Fibroblast of peridontal ligament (primary cell): ENCODE data around the gene KCNC1.
A peak's percentile ranks its signal among the peaks of the same experiment; 100 is the strongest.

Experiments
- DNase-seq: peaks from one replicate; pipeline ENCODE4 v3.0.0-alpha.2; 2010; ENCODE audit errors: extremely low read depth

KCNC1 gene

GRCh38 chr11:17774232-17775034, 39.9 kb downstream of the KCNC1 start:
- no peak for DNase-seq

DNA sequence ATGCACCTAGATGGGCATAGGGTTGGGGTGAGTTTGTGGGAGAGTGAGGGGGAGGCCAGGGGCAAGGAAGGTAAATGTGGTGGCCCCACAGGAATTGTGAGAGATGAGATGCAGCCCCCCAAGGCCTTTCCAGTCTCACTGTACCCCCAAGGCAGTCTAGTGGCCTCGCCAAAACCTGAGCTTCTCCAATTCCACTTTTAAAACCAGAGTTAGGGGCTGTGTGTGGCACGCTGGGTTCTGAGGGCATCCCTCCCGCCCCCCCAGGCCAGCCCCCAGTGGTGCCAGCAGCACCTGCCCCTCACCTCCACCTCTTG, 40.4 kb downstream of the KCNC1 start:
- no peak for DNase-seq

DNA sequence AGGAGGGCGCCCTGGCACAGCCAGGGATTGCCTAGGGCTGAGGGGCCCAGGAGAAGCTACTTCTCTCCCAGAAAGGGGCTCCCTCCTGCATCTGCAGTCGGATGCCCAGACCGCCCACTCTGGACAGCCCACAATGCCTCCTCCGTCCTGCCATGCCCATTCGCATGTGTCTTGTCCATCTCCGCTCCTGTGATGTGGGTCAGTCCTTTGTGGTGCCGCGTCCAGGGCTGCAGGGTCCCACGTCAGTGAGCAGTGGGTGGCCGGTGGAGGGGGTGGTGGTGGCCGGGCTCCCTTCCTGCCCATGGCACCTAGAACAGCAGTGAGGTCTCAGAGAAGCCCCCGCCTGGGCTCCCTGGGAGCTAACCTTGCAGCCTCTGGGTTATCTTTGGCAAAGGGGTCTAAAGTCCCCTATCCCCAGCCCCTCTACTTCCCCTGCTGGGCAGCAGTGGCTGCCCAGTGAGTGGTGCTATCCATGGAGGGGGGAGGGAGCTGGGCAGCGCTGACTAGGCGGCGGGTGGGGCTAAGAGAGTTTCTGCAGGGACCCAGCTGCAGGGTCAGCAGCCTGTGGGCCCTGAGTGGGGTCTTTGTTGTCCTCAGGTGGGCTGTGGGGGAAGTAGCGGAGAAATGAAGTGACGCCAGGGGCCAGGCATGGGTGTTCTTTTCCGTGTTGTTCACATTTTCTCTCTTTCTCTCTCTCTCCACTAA, 41.1 kb downstream of the KCNC1 start:
- no peak for DNase-seq

GRCh38 chr11:17776212-17776875, 41.8 kb downstream of the KCNC1 start:
- DNase-seq = no peak

DNA sequence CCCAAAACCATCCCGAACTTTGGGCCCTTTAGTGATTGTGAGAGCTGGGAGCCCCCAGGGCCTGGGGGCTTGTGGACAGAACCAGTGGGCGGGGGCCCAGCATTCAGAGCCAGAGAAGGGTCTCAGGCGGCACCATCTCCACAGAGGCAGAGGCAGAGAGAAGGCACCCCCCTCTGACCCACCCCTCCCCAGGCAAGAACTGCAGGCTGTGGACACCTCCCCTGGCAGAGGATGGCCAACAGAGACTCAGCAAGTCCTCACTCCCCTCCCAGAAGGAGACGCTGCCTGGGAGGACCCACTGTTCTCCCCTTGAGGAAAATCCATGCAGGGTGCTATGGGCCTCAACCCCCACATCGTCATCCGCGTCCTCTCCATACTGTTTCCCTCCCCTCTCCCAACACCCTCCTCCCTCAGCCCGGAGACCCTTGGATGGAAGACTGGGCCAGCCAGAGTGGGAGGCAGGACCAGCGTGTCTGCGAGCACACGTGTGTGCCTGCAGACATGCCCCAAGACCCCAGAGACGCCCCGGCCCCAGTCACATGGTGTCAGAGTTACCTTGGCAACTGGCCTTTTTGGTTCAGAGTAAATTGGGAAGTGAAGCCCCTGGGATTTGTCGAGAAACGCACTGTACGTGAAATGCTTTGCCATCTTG, 42.6 kb downstream of the KCNC1 start:
- DNase-seq = no peak

- DNase-seq = no peak
Observed at GRCh38 chr11:17777738-17778091, 43.1 kb downstream of the KCNC1 start.

DNA sequence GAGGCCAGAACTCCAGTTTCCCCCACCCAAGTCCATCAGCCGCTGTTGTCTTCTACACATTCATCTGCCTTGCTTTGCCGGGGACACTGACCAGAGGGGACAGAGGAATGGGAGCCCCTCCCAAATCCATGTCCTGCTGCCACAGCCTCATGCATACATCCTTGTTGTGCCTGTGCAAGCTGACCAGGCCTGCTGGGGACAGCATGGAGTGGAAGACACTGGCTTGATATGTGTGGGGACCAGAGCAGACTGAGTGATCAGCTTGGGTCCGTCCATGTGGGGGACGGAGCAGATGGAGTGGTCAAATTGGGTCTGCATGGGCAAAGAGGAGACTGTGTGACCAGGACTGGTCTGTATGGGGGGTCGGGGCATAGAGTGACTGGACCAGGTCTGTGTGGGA, 43.8 kb downstream of the KCNC1 start:
- no peak for DNase-seq

DNA sequence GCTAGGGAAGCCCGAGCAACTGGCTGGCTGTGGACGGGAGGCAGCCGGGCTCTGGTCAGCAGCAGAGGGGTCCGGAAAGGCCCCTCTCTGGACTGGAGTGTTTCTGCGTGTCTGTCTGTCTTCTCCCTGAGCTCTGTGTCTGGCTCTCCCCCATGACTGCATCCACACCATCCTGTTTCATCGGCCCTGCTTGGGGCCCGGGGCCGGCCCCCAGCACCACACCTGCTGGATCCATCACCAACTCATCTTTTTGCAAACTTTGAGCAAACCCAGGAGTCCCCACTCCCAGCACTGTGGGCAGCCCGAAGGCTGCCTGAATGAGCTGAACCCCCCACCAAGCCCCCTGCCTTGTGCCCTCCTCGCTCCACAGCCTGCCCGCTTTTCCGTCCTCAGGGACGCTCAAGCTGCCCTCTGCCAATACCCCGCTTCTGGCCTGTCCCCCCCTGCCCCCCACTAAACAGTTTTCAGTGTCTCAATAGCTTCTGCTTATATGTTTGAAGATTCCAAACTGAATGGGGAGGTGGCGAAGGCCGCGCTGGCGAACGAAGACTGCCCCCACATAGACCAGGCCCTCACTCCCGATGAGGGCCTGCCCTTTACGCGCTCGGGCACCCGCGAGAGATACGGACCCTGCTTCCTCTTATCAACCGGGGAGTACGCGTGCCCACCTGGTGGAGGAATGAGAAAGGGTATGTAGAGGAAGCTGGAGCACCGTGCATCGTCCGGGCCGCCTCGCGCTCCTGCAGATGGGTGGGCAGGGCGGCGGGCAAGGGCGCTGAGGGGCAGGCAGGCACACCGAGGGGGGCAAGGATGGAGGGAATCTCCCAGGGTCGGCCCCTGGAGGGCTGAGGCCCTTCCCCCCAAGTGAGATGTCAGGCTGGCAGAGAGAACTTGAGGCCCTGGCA, 44.6 kb downstream of the KCNC1 start:
- DNase-seq = no peak

- no peak for DNase-seq
Observed at GRCh38 chr11:17779861-17780594, 45.4 kb downstream of the KCNC1 start.

GRCh38 chr11:17780668-17781067, 46.1 kb downstream of the KCNC1 start:
- no peak for DNase-seq

GRCh38 chr11:17781221-17781620, 46.6 kb downstream of the KCNC1 start:
- DNase-seq = no peak

DNA sequence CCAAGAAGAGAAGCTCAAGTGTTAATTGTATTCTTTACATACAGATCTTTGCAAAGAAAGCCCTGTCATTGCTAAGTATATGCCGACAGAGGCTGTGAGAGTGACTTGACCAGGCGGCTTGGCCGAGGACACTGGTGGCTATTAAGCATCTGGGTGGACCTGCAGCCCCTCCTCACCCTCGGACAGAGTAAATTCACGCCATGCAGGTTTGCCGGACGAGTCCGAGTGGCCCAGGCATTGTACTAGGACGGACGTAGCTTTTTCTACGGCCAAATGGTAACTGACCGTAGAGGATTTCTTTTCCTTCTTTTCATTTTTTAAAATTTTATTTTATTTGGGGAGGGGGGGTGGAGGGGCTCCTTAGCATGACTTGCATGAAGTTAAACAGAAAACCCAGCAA, 47.0 kb downstream of the KCNC1 start:
- no peak for DNase-seq

- DNase-seq = no peak
Observed at GRCh38 chr11:17782145-17782544, 47.6 kb downstream of the KCNC1 start.

GRCh38 chr11:17782603-17783337, 48.2 kb downstream of the KCNC1 start:
- DNase-seq = no peak

- no peak for DNase-seq
Observed at GRCh38 chr11:17783878-17784277, 49.3 kb downstream of the KCNC1 start.

DNA sequence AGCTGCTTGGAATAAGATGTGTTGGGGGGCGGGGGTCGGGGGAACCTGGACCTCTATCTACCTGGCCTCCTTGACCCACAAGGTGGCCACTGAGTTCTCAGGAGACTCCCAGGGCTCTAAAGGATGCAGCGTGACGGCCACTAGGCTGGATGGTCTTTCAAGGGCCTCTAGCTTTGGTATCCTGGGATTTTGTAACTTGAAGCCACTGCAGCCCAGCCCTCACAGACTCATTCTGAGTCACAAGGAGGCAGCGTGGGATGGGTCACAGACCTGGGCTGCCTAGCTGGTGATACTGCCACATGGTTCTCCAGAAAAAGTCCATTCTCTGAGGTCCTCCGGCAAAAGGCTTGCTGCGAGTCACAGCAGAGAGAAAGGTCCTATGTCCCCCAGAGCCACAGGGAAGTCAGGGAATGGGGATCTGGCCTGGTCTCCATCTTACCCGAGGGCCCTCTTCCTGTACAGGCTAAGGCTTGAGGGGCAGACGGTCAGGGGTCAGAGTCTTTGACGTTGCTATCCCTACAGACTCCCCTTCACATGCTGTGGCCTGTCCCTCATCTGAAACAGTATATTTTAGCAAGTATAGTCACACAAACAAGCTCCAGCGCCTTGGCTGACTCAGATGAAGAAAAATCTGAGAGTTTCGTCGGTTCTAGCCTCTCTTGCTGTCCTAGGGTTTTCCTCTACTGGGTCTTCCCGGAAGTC, 52.4 kb downstream of the KCNC1 start:
- DNase-seq = peak; percentile 67

DNA sequence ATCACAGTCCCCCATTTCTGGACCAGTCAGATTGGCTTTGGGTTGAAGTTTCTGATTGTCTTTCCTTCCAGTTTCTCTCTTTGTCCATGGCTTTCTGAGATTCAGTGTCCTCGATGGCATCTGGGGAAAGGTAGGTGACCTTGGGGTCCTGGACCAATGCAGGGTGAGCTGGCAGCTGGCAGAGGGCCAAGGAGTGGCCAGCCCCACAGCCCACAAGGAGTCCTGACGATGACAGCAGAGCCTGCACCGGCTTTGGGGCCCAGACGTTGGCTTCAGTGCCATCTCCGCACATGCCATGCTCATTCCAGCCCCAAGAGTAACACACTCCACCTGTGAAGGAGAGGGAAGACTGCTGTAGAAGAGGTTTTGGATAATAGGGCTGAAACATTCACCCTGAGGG, 53.5 kb downstream of the KCNC1 start:
- no peak for DNase-seq

GRCh38 chr11:17790453-17790852, 55.9 kb downstream of the KCNC1 start:
- peak; percentile 62 for DNase-seq

DNA sequence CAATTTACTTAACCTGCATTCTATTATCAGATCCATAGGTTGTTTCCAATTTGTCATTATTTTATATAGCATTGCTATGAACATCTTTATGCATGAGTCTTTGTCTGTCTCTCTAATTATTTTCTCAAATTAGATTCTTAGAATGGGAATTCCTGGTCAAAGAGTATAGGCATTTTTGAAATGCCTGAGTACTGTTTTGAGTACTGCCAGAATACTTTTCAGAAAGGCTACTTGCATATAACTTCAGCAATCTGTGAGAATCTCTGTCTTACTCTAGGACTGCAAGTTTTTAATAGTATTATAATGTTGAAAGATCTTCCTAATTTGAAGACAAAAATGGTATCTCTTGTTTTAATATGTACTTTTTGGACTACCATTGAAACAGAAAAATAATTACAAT, 56.6 kb downstream of the KCNC1 start:
- DNase-seq = peak; percentile 11

GRCh38 chr11:17792161-17792560, 57.6 kb downstream of the KCNC1 start:
- DNase-seq = no peak
